Measurements from ENCODE around the gene FBXL2.

- TF ChIP-seq TAF1 (IDR thresholded peaks at IDR 0.05; ENCODE audit: low read depth) (no peak), NFIC (IDR thresholded peaks at IDR 0.05) (no peak)
These were observed 78.4 kb downstream of the FBXL2 start for GRCh38 chr3:33355611-33356010.
